Measurements from ENCODE around the gene FN1.
"Not testable (repeated sequence)": the region's sequence is repeated elsewhere in the genome, so short reads cannot be mapped to it uniquely, and the experiment has no call there.

The FN1 gene

GRCh38 chr2:215332872-215333595 is 102.8 kb downstream of the FN1 start:
- no peak for DNase-seq (ENCODE audit: low read depth in 3 of 3)

- no peak for DNase-seq (ENCODE audit: low read depth in 3 of 3)
These were observed 107.8 kb downstream of the FN1 start for GRCh38 chr2:215328066-215328465.

- no peak for DNase-seq (ENCODE audit: low read depth in 3 of 3)
These were observed 111.1 kb downstream of the FN1 start for GRCh38 chr2:215324811-215325210.

GRCh38 chr2:215320679-215321078 is 115.2 kb downstream of the FN1 start:
- no peak for DNase-seq (ENCODE audit: low read depth in 3 of 3)

DNA sequence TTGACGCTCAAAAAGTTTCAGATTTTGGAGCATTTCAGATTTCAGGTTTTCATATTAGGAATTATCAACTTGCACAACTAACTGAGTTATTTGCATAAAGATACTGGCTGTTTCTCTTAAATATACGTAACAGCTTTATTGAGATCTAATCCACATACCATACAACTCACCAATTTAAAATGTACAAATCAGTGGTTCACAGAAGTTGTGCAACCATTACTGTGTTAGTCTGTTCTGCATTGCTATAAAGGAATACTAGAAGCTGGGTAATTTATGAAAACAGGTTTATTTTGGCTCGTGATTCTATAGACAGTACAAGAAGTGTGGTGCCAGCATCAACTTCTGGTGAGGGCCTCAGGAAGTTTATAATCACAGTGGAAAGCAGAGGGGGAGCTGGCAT is 115.8 kb downstream of the FN1 start:
- no peak for DNase-seq (ENCODE audit: low read depth in 3 of 3)

DNA sequence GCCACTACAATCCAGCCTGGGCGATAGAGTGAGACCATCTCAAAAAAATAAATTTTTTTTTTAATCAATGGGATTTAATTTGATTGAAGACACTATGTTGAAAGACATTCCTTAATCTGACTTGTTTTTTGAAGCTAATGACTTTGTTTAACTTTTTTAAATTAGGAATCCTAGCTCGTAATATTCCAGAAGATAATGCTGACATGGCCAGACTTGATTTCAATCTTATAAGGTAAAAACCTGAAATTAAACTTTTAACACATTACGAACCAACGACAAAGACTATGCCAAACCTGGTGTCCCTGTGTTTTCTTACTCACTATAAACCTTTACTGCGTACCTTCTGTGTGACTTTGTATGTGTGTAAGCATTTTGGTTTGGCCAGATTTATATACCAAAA is 116.4 kb downstream of the FN1 start:
- DNase-seq (ENCODE audit: low read depth in 3 of 3), result no peak

- DNase-seq (ENCODE audit: low read depth in 3 of 3), result no peak
These were observed 119.5 kb downstream of the FN1 start for GRCh38 chr2:215316336-215316735.

- DNase-seq (ENCODE audit: low read depth in 3 of 3), result no peak
These were observed 120.6 kb downstream of the FN1 start for GRCh38 chr2:215315301-215315700.

- no peak for DNase-seq (ENCODE audit: low read depth in 3 of 3)
These were observed 121.0 kb downstream of the FN1 start for GRCh38 chr2:215314896-215315295.

GRCh38 chr2:215313255-215313613 is 122.6 kb downstream of the FN1 start:
- DNase-seq (ENCODE audit: low read depth in 3 of 3), result no peak

DNA sequence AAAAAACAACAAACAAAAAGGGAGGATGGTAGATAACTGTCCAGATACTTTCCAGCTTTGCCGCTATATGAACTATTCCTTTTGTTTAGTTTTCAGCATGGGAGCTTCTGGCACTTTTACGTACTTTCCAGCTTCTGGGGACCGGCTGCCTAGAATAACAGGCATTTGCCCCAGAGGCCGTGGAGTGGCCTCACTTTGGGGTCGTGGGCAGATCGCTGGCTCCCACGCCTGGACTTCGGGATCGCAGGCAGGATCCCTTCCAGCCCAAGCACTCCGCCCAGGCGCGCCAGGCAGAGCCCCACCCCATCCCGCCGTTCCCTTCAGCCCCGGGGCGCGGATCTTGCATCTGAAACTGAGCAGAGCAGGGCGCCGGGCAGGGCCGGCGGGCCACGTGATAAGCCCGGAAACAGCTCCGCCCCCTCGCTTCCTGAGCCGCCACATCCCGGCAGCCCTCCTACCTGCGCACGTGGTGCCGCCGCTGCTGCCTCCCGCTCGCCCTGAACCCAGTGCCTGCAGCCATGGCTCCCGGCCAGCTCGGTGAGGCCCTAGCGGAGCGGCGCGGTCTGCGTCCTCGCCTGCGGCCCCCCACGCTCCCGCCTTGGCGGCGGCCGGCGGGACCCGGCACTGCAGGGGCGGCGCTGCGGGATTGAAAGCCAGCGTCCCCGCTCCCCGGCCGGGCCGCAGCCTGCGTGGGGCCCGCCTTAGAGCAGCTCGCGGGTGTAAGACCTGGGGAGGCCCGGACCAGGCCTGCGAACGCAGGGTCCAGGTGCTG is 124.1 kb downstream of the FN1 start, which contains the start of gene ATIC:
TSS of gene ATIC (plus strand) at position 435 of the 772 bp plus-strand sequence. CDS start at position 519, 84 bp downstream.
- DNase-seq (ENCODE audit: low read depth in 3 of 3), result peak; percentile 83 to 87 (median 86)

DNA sequence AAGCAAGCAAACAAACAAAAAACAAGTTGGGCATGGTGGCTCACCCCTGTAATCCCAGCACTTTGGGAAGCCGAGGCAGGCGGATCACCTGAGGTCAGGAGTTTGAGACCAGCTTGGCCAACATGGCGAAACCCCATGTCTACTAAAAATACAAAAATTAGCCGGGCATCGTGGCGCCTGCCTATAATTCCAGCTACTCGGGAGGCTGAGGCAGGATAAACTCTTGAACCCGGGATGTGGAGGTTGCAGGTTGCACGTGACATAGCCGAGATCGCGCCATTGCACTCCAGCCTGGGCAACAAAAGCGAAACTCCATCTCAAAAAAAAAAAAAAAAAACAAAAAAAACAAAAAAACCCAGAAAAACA is 124.6 kb downstream of the FN1 start:
- not testable (repeated sequence) for DNase-seq (ENCODE audit: low read depth in 3 of 3)

All from stimulated activated CD4-positive, alpha-beta T cell treated with anti-CD3 and anti-CD28 coated beads, TNF-alpha, amount 100 ng/mL, for 48 hours (primary cell).